Testis (tissue), 2 donors: ENCODE measurements around the gene EHD4.

Experiments
- POLR2A ChIP-seq: fragments of 450-650 bp; IDR thresholded peaks from one replicate; pipeline ENCODE4 v1.6.1; 2017; ENCODE audit warnings: antibody characterized with exemption, mild to moderate bottlenecking, moderate library complexity
- TF ChIP-seq, protein P1 (sequence below), 3 experiments: fragments of 450-650 bp in 2 of 3; fragments of 200-600 bp in 1 of 3; sonication (generic) in 1 of 3; IDR thresholded peaks; one replicate each; pipeline ENCODE4 v1.5.1; 2016 to 2019; ENCODE audit warnings: antibody characterized with exemption in 3 of 3, mild to moderate bottlenecking in 2 of 3, moderate library complexity in 1 of 3

DNA sequence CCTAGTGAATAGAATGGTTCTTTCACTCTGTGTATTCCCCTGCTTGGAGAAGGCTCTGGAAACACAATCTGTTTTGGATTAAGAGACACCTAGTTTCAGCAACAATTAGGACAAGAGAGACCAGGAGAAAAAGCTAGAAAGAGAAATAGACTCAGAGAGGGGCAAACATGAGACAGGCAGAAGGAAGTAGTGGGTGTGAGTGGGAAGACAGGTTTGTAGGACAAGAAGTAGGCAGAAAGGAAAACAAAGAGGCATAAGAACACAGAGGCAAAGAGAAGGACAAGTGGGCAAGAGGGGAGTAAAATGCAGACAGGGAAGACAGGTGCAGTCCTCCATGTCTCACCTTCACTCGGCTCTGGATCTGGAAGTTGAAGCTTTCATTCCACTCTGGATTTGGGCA is 35.0 kb upstream of the EHD4 start:
- TF ChIP-seq POLR2A = no peak
- TF ChIP-seq, protein P1, sequence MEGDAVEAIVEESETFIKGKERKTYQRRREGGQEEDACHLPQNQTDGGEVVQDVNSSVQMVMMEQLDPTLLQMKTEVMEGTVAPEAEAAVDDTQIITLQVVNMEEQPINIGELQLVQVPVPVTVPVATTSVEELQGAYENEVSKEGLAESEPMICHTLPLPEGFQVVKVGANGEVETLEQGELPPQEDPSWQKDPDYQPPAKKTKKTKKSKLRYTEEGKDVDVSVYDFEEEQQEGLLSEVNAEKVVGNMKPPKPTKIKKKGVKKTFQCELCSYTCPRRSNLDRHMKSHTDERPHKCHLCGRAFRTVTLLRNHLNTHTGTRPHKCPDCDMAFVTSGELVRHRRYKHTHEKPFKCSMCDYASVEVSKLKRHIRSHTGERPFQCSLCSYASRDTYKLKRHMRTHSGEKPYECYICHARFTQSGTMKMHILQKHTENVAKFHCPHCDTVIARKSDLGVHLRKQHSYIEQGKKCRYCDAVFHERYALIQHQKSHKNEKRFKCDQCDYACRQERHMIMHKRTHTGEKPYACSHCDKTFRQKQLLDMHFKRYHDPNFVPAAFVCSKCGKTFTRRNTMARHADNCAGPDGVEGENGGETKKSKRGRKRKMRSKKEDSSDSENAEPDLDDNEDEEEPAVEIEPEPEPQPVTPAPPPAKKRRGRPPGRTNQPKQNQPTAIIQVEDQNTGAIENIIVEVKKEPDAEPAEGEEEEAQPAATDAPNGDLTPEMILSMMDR (IDR thresholded peaks at IDR 0.05) = no peak
